ENCODE measurements around the gene RNFT2. TPM values are rescaled to one million over a fixed set of nuclear protein-coding genes. Genes with fewer than 3 reads are reported as not detected.

Gene RNFT2
- total RNA-seq, 1 donor from 2014 or later: 8.7 TPM

DNA sequence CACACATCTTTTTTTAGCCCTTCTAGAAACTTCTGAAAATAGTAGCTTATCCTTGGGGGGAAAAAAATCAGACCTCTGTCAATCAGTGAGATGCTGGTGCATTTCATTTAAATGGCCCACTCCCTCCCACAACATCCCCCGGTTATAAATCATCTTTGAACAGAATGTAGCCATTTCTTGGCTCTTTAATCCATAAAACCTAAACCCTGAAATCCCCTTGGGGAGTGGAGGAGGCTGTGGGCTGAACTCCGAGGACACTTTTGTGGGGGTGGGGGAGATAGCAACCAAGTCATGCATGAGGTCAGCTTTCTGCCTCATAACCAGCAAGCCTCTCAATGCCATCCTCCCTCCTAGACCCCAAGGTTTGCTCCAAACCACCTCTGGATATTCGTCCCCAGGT lies 122.1 kb downstream of the RNFT2 start:
- ChIA-PET CTCF (no interaction called here), POLR2A (no interaction called here)
- ATAC-seq (ENCODE audit: low read depth) (no peak), DNase-seq (no peak)
- no peak overlapping the region for H3K4me3 Mint-ChIP-seq
- no peaks in the 10 kb centered on the region for H3K36me3 Mint-ChIP-seq (ENCODE audit: low read depth)
- peak overlapping the region; percentile 53 for H3K27ac Mint-ChIP-seq
- H3K27me3 Mint-ChIP-seq: no peaks in the 10 kb centered on the region
- TF ChIP-seq, protein P1, sequence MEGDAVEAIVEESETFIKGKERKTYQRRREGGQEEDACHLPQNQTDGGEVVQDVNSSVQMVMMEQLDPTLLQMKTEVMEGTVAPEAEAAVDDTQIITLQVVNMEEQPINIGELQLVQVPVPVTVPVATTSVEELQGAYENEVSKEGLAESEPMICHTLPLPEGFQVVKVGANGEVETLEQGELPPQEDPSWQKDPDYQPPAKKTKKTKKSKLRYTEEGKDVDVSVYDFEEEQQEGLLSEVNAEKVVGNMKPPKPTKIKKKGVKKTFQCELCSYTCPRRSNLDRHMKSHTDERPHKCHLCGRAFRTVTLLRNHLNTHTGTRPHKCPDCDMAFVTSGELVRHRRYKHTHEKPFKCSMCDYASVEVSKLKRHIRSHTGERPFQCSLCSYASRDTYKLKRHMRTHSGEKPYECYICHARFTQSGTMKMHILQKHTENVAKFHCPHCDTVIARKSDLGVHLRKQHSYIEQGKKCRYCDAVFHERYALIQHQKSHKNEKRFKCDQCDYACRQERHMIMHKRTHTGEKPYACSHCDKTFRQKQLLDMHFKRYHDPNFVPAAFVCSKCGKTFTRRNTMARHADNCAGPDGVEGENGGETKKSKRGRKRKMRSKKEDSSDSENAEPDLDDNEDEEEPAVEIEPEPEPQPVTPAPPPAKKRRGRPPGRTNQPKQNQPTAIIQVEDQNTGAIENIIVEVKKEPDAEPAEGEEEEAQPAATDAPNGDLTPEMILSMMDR (IDR thresholded peaks at IDR 0.05): no peak
- H3K9me3 Mint-ChIP-seq: no peaks in the 10 kb centered on the region
- peaks cover 80% of the 10 kb centered on the region for H3K4me1 Mint-ChIP-seq
- intact Hi-C loops (cut with micrococcal nuclease): no loop called here

DNA sequence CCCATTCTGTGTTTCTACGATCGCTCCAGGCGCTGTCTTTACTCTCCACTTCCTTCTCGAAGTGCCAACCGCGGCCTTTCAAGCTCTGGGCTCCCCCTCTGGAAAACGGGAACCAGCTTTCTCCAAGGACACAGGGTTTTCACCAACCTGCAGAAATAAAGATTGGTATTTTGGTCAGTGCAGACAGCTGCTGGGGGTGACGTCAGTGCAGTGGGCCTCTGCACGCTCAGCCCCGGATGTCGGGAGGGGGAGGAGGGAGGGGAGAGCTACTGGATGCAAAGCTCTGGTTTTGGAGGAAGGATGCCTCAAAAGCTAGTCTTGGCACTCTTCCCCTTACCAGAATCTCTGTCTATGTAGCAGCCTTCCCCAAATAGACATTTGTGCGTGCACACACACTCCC lies 123.2 kb downstream of the RNFT2 start:
- H3K4me1 Mint-ChIP-seq: peaks cover 74% of the 10 kb centered on the region
- CTCF ChIA-PET: interaction anchor here (1.1 kb wide), 1 partner anchor 19 kb away, joined by 4 read pairs; no protein-coding TSS in a partner anchor
- intact Hi-C loops (cut with micrococcal nuclease): loop anchor here (1.0 kb wide), 1 partner anchor 20 kb away; the partner anchor contains the start of gene HRK
- H3K9me3 Mint-ChIP-seq: no peaks in the 10 kb centered on the region
- DNase-seq (peak; percentile 44), ATAC-seq (ENCODE audit: low read depth) (peak; percentile 72)
- no peaks in the 10 kb centered on the region for H3K36me3 Mint-ChIP-seq (ENCODE audit: low read depth)
- H3K27ac Mint-ChIP-seq: peak overlapping the region; percentile 81
- H3K27me3 Mint-ChIP-seq: no peaks in the 10 kb centered on the region
- TF ChIP-seq, protein P1 (IDR thresholded peaks at IDR 0.05): no peak
- POLR2A ChIA-PET: interaction anchor here (0.5 to 1.8 kb wide), 3 partner anchors 20 to 1512 kb away, joined by 3 to 18 read pairs (median 4); partner anchors contain the start of genes HRK and TAOK3
- H3K4me3 Mint-ChIP-seq: peak overlapping the region; percentile 47

DNA sequence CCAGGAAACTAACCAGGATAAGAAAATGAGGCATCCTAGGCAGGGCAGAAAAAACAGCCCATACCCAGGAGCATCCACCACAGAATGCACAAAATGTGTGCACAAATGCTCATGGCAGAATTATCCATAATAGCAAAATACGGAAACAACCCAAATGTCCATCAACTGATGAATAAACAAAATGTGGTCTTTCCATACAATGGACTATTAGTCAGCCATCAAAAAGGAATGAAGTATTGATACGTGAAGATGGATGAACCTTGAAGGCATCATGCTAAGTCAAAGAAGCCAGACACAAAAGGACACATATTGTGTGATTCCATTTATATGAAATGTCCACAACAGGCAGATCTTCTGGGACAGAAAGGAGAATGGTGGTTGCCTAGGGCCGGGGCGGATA lies 124.1 kb downstream of the RNFT2 start:
- H3K27ac Mint-ChIP-seq: peak overlapping the region; percentile 81
- intact Hi-C loops (cut with micrococcal nuclease): no loop called here
- ChIA-PET CTCF (interaction anchor here (1.1 kb wide), 1 partner anchor 18 kb away, joined by 4 read pairs; no protein-coding TSS in a partner anchor), POLR2A (interaction anchor here (1.8 kb wide), 1 partner anchor 19 kb away, joined by 18 read pairs; the partner anchor contains the start of gene HRK)
- TF ChIP-seq, protein P1 (IDR thresholded peaks at IDR 0.05): no peak
- no peaks in the 10 kb centered on the region for H3K36me3 Mint-ChIP-seq (ENCODE audit: low read depth)
- H3K4me3 Mint-ChIP-seq: no peak overlapping the region
- H3K4me1 Mint-ChIP-seq: peaks cover 65% of the 10 kb centered on the region
- no peaks in the 10 kb centered on the region for H3K27me3 Mint-ChIP-seq
- H3K9me3 Mint-ChIP-seq: no peaks in the 10 kb centered on the region
- ATAC-seq (ENCODE audit: low read depth) (no peak), DNase-seq (no peak)

DNA sequence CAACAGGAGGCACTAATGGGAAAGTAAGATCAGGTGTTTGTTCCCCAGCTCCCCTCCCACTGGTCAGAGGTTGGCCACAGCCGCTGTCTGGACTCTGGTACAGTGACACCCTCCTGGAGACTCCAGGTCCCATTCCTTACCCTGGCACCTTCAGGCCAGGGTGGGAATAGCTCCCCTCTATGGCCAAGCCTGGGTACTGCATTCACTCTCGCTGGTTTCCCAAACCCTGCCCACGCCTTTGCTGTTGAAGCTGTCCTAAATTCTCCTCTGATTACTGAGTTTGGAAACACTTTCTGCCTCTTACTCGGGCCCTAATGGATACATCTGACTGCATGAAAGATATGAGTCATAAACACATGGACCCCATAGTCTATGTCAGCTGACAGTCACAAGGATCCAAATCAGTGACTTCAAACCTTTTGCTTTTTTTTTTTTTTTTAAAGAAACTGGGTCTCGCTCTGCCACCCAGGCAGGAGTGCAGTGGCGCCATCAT lies 125.2 kb downstream of the RNFT2 start:
- H3K4me1 Mint-ChIP-seq: peaks cover 54% of the 10 kb centered on the region
- POLR2A ChIA-PET: interaction anchor here (0.9 kb wide), 1 partner anchor 17 kb away, joined by 3 read pairs; no protein-coding TSS in a partner anchor

More for the DNA sequence above, 125.2 kb downstream of the RNFT2 start:
- CTCF ChIA-PET: no interaction called here
- TF ChIP-seq, protein P1 (IDR thresholded peaks at IDR 0.05): no peak
- H3K36me3 Mint-ChIP-seq (ENCODE audit: low read depth): no peaks in the 10 kb centered on the region
- H3K27me3 Mint-ChIP-seq: no peaks in the 10 kb centered on the region
- no peak overlapping the region for H3K27ac Mint-ChIP-seq
- DNase-seq (no peak), ATAC-seq (ENCODE audit: low read depth) (peak; percentile 25)
- intact Hi-C loops (cut with micrococcal nuclease): no loop called here
- H3K4me3 Mint-ChIP-seq: no peak overlapping the region
- H3K9me3 Mint-ChIP-seq: no peaks in the 10 kb centered on the region
